AG09319 (cell line): ENCODE results near the gene ALDH1A1.

Experiments
- DNase-seq: peaks from one replicate; pipeline ENCODE4 v3.0.0-alpha.2; 2010; ENCODE audit warnings: low read depth; ENCODE audit errors: extremely low read depth
- TF ChIP-seq, protein P1 (sequence below): IDR thresholded peaks from 2 replicates; pipeline ENCODE4 v1.5.1; 2011; ENCODE audit warnings: low read depth, mild to moderate bottlenecking, inconsistent platforms, low read length, moderate library complexity

ALDH1A1 gene

DNA sequence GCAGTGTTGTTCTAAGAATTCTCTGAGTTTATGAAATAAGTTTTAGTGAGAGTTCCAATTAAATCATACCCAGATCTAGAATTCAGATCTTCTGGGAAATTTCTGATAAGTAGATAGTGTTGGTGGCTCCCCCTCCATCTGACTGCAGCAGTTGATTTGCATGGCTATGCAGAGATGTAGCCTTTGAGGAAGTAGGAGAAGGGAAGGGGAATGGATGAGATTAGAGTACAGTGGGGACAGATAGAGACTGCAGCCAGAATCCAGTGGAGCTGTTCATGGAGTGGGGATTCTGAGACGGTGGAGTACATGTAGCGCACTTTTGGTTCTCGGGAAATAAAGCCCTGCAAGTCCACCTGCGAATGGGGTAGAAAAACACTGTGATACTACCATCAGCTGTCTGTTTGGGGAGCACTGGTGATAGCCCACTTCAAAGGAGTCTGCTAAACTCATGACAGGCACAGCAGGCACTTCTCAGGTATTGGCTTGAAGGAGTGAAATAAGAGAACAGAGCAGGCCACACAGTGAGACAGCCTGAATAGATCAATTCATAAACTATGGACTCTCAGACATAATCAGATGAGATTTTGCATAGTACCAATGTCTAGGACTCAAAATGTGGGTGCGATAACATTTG is 96.8 kb downstream of the ALDH1A1 start:
- DNase-seq, result no peak
- TF ChIP-seq, protein P1, sequence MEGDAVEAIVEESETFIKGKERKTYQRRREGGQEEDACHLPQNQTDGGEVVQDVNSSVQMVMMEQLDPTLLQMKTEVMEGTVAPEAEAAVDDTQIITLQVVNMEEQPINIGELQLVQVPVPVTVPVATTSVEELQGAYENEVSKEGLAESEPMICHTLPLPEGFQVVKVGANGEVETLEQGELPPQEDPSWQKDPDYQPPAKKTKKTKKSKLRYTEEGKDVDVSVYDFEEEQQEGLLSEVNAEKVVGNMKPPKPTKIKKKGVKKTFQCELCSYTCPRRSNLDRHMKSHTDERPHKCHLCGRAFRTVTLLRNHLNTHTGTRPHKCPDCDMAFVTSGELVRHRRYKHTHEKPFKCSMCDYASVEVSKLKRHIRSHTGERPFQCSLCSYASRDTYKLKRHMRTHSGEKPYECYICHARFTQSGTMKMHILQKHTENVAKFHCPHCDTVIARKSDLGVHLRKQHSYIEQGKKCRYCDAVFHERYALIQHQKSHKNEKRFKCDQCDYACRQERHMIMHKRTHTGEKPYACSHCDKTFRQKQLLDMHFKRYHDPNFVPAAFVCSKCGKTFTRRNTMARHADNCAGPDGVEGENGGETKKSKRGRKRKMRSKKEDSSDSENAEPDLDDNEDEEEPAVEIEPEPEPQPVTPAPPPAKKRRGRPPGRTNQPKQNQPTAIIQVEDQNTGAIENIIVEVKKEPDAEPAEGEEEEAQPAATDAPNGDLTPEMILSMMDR, result no peak

DNA sequence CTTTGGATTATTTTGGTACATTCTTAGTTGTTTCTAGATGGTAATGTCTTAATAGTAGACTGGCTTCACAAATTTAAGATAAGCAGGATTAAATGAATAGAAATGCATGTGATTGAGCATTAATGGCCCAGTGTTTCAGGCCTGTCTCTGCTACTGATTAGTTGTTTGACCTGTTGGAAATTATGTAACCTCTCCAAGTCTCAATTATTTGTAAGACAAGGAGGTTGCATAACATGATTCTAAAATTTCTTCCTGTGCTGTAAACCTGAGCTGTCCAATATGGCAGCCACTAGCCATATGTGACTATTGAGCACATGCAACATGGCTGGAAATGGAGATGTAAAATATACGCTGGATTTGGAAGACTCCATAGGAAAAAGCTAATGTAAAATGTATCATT is 97.5 kb downstream of the ALDH1A1 start:
- DNase-seq, result no peak
- TF ChIP-seq, protein P1, result no peak
